HT-29 (cell line): ENCODE data around the gene MLLT3. TPM values are rescaled to one million over a fixed set of nuclear protein-coding genes. Genes with fewer than 3 reads are reported as not detected.
A peak's percentile ranks its signal among the peaks of the same experiment; 100 is the strongest.

Experiments used
- DNase-seq: peaks from one replicate; pipeline ENCODE4 v3.0.0-alpha.2; 2015; ENCODE audit warnings: low spot score
- small RNA-seq: library from RNA; depleted of rRNA; stranded (forward); fragments of <200 nt; gene quantifications from one replicate; pipeline ENCODE3, GENCODE V24; 2014
- total RNA-seq: library from RNA; depleted of rRNA; stranded (reverse); fragments of >200 nt; shearing (Covaris generic); gene quantifications from 2 replicates; pipeline ENCODE4 v1.2.3, GENCODE V29; 2014; rRNA removed

MLLT3 gene
- total RNA-seq, 1 experiment from 2014 or later: 20.2 TPM

DNA sequence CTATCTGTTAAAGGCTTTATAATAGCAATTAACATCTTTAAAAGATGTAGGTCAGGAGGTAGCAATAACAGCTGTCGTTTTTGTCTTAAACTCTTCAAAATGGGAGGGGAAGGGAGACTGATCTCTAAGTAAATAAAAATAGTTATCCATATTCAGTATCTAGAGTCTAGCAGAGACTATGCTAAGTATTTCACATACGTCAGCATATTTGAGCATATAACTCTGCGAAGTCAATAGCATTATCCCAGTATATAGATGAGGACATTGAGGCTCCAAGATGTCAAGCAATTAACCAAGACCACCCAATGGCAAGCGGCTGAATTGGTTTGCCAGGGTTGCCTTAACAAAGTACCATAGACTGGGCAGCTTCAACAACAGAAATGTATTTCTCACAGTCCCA is 316.8 kb downstream of the MLLT3 start:
- DNase-seq: no peak

DNA sequence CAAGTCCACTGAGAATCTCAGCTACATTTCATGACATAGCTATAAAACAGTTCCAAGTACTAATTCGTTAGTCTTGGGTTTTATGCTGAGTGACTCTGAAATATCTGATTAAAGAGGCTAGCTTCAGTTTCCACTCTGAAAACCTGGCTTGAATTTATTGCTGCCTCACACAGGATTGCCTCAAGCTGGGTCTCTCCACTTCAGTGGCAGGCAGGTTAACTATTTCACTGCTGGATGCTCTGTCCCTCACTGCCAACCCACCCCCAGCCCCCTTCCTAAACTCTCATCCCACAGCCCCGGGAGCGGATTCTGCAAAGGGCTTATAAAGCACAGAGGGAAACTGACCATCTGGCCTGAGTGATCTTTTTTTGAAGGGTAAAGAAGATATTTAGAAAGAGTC is 318.3 kb downstream of the MLLT3 start:
- no peak for DNase-seq

- DNase-seq: no peak
Measured at GRCh38 chr9:20303066-20303465, 319.2 kb downstream of the MLLT3 start.

- no peak for DNase-seq
Measured at GRCh38 chr9:20302197-20302596, 320.1 kb downstream of the MLLT3 start.

GRCh38 chr9:20300430-20301115 is 321.7 kb downstream of the MLLT3 start:
- DNase-seq: no peak

DNA sequence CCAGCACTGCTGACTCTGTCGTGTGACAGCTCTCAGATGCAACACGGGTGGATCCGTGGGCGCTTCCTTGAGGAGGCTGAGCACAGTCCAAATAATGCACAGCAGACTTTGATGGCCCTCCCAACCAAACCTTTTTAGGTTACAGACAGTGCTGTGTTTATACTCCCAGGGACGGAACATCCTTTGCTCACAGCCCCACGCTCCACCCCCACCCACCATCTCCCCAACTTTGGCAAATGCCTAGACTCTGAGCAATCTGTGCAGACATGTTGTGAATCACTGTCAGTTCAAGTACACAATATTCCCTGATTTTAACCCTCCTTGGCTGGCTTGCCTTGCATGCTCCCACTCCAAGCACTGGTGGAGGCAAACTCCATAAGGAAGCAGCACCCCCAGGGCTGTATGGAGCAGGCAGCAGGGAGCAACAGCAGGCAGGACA is 324.6 kb downstream of the MLLT3 start:
- DNase-seq: no peak

DNA sequence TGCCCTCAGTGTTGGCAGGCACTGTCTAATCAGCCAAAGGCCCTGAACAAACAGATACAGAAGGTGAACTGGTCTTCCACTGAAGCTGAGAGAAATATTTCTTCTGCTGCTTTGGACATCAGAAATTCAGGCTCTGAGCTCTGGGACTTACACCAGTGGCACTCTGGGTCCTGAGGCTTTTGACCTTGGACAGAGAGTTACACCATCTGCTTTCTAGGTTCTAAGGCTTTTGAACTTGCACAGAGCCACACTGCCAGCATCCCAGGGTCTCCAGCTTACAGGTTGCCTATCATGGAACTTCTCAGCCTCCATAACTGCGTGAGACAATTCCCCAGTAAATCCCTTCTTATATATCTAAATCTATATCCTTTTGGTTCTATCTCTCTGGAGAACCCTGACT is 326.7 kb downstream of the MLLT3 start:
- DNase-seq: no peak

GRCh38 chr9:20294046-20294750 is 328.1 kb downstream of the MLLT3 start:
- no peak for DNase-seq

GRCh38 chr9:20292002-20292401 is 330.3 kb downstream of the MLLT3 start:
- peak; percentile 31 for DNase-seq

Small RNA genes lying within 50 kb of the gene (small RNA-seq; reads per million reads assigned to genes)
- gene MIR4473 (not detected), gene MIR4474 (not detected), gene RNU4-26P (not detected)

Other genes with a start within 250 kb of the MLLT3 start
- 13.4 and 18.3 TPM in 2 replicates for gene FOCAD, start 61.8 kb upstream of the MLLT3 start, total RNA-seq